NT2/D1 (cell line): ENCODE measurements around the gene SRF.

Experiments
- SUZ12 ChIP-seq: IDR thresholded peaks from 2 replicates; pipeline ENCODE4 v1.6.1; 2011; ENCODE audit not compliant: insufficient read length, insufficient read depth; ENCODE audit errors: extremely low read depth
- YY1 ChIP-seq: IDR thresholded peaks from 2 replicates; pipeline ENCODE4 v1.6.1; 2011; ENCODE audit not compliant: insufficient read length, insufficient read depth
- ZNF274 ChIP-seq: IDR thresholded peaks from 2 replicates; pipeline ENCODE4 v1.6.1; 2011; ENCODE audit warnings: mild to moderate bottlenecking, low read depth, low read length

GRCh38 chr6:43189776-43190304 is 18.8 kb downstream of the SRF start:
- TF ChIP-seq YY1 (no peak), SUZ12 (no peak), ZNF274 (no peak)
